Small intestine (tissue), 7 donors: ENCODE measurements around the gene CDH13. TPM values are rescaled to one million over a fixed set of nuclear protein-coding genes. Genes with fewer than 3 reads are reported as not detected.

Source experiments
- DNase-seq, 2 donors: peaks; one replicate each; pipeline versions ENCODE4 v3.0.0 to v3.0.0-alpha.2; 2013
- FAIRE-seq: peaks from 2 replicates; lab custom pipeline; 2012; peaks lifted over from hg19 to GRCh38; lab: Jason Lieb, UNC
- H3K27ac ChIP-seq, 3 donors: one replicate each; pipeline ENCODE4 v1.5.1; 2013; ENCODE audit warnings: low read length in 2 of 3, mild to moderate bottlenecking in 2 of 3, control low read depth in 1 of 3, inconsistent platforms in 1 of 3, low read depth in 1 of 3, moderate library complexity in 1 of 3
- H3K27me3 ChIP-seq, 3 donors: one replicate each; pipeline ENCODE4 v1.6.1; 2013; ENCODE audit warnings: low read length in 3 of 3, inconsistent platforms in 1 of 3; ENCODE audit not compliant: control insufficient read depth in 3 of 3, insufficient read depth in 3 of 3
- H3K36me3 ChIP-seq, 3 donors: one replicate each; pipeline ENCODE4 v1.6.1; 2013; ENCODE audit warnings: low read length in 3 of 3, inconsistent platforms in 1 of 3, low read depth in 1 of 3, mild to moderate bottlenecking in 1 of 3, moderate library complexity in 1 of 3; ENCODE audit not compliant: control insufficient read depth in 3 of 3, insufficient read depth in 2 of 3
- H3K4me1 ChIP-seq, 3 donors: one replicate each; pipeline ENCODE4 v1.6.1; 2013; ENCODE audit warnings: low read length in 2 of 3, inconsistent platforms in 1 of 3, low read depth in 1 of 3, mild to moderate bottlenecking in 1 of 3, moderate library complexity in 1 of 3; ENCODE audit not compliant: control insufficient read depth in 3 of 3, insufficient read depth in 2 of 3
- H3K4me3 ChIP-seq, 3 donors: one replicate each; pipeline ENCODE4 v1.5.1; 2013; ENCODE audit warnings: low read length in 3 of 3, control low read depth in 1 of 3, inconsistent platforms in 1 of 3, low read depth in 1 of 3, mild to moderate bottlenecking in 1 of 3, moderate library complexity in 1 of 3
- H3K9me3 ChIP-seq, 2 donors: one replicate each; pipeline ENCODE4 v1.6.1; 2013; ENCODE audit warnings: low read depth in 1 of 2, low read length in 1 of 2; ENCODE audit not compliant: control insufficient read depth in 2 of 2, insufficient read depth in 1 of 2
- WGBS, 3 donors: extraction: QIAGEN DNeasy Blood & Tissue Kit; methylation state at CpG; one replicate each; pipeline ENCODE4 v1.1.7; 2013; 5-methylcytosine and 5-hydroxymethylcytosine counted together
- polyA plus RNA-seq, 4 donors: library from polyadenylated mRNA; stranded (reverse) in 3 of 4; unstranded in 1 of 4; fragments of 200-250 nt in 3 of 4; fragments of 120-200 nt in 1 of 4; gene quantifications; one replicate each; pipeline versions ENCODE4 v1.2.1 to v1.2.3, GENCODE V29; 2013
- donor health status: healthy with polysubstance abuse.
- donor health status: control.
- donor health status: control.
- donor health status: Bipolar disorder and iron deficiency.
- donor health status: healthy.

CDH13 gene
- polyA plus RNA-seq, 4 donors, result 0.27 to 15.0 (median 2.9) TPM; not detected in 1

GRCh38 chr16:83818276-83818675 is 1191.5 kb downstream of the CDH13 start:
- H3K27me3 ChIP-seq, result peaks cover 0 to 3% (median 0%) of the 10 kb centered on the region in 3 donors
- H3K4me1 ChIP-seq, result peaks cover 0 to 5% (median 0%) of the 10 kb centered on the region in 3 donors
- FAIRE-seq (no peak), DNase-seq (no peak)
- H3K4me3 ChIP-seq, result no peak overlapping the region
- WGBS, 3 donors, result 78 to 83% (median 79%) methylated on average over 5 of the region's 5 CpGs
- H3K27ac ChIP-seq, result no peak overlapping the region
- no peaks in the 10 kb centered on the region for H3K36me3 ChIP-seq
- H3K9me3 ChIP-seq, result no peaks in the 10 kb centered on the region

- Histone ChIP-seq H3K4me1 (no peaks in the 10 kb centered on the region), H3K9me3 (no peaks in the 10 kb centered on the region), H3K27me3 (peaks cover 0 to 5% (median 0%) of the 10 kb centered on the region in 3 donors), H3K36me3 (no peaks in the 10 kb centered on the region), H3K27ac (no peak overlapping the region), H3K4me3 (no peak overlapping the region)
- FAIRE-seq (no peak), DNase-seq (no peak)
- 56 to 74% (median 72%) methylated on average over 8 of the region's 8 CpGs for WGBS, 3 donors
Observed at GRCh38 chr16:83819361-83819760, 1192.6 kb downstream of the CDH13 start.

- FAIRE-seq (no peak), DNase-seq (peak; percentile 81 to 87)
- H3K36me3 ChIP-seq, result no peaks in the 10 kb centered on the region
- H3K27ac ChIP-seq, result peak overlapping the region in 1 of 3 donors; percentile 19
- H3K4me3 ChIP-seq, result no peak overlapping the region
- no peaks in the 10 kb centered on the region for H3K9me3 ChIP-seq
- no peaks in the 10 kb centered on the region for H3K4me1 ChIP-seq
- 27 to 42% (median 36%) methylated on average over 21 of the region's 21 CpGs for WGBS, 3 donors
- H3K27me3 ChIP-seq, result peaks cover 0 to 10% (median 0%) of the 10 kb centered on the region in 3 donors
Observed at GRCh38 chr16:83826146-83826913, 1199.6 kb downstream of the CDH13 start.

- DNase-seq (no peak), FAIRE-seq (no peak)
- Histone ChIP-seq H3K4me3 (no peak overlapping the region), H3K27me3 (peaks cover 0 to 2% (median 0%) of the 10 kb centered on the region in 3 donors), H3K9me3 (peaks cover 0 to 6% of the 10 kb centered on the region in 2 donors), H3K36me3 (no peaks in the 10 kb centered on the region), H3K27ac (no peak overlapping the region), H3K4me1 (no peaks in the 10 kb centered on the region)
- WGBS, 3 donors, result 88 to 90% (median 89%) methylated on average over 33 of the region's 33 CpGs
Observed at GRCh38 chr16:83830091-83830768, 1203.5 kb downstream of the CDH13 start.

DNA sequence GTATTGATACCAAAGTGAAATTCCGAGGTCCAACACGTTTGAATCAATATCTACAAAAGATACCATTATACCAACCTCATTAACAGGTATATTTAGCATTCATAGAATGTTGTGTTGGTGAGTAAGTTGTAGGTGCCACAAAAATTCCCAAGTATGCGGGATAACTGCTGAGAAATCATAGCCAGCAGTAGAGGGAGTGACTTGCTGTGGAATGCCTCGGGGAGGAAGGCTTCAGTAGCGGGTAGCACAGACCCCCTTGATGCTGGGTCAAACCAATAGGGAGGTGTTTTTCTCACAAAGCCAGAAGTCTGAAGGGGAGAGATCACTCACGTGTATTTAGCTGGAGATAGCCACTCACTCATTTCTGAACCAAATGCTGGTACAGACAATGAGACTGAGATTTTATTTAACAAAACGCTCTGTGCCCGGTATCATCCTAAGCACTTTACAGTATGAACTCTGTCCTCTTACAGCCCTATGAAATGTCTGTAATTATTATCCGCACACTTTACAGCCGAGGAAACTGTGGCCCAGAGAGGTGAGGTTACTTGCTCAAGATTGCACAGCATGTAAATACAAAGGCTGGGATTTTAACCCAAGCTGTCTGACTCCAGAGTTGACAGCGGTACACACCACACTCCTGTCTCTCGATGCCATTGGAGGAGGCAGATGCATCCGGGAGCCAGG is 1204.1 kb downstream of the CDH13 start:
- Histone ChIP-seq H3K9me3 (peaks cover 0 to 6% of the 10 kb centered on the region in 2 donors), H3K4me3 (no peak overlapping the region), H3K4me1 (no peaks in the 10 kb centered on the region), H3K27ac (no peak overlapping the region), H3K27me3 (peaks cover 0 to 2% (median 0%) of the 10 kb centered on the region in 3 donors), H3K36me3 (no peaks in the 10 kb centered on the region)
- DNase-seq (no peak), FAIRE-seq (no peak)
- 59 to 75% (median 65%) methylated on average over 13 of the region's 13 CpGs for WGBS, 3 donors

DNA sequence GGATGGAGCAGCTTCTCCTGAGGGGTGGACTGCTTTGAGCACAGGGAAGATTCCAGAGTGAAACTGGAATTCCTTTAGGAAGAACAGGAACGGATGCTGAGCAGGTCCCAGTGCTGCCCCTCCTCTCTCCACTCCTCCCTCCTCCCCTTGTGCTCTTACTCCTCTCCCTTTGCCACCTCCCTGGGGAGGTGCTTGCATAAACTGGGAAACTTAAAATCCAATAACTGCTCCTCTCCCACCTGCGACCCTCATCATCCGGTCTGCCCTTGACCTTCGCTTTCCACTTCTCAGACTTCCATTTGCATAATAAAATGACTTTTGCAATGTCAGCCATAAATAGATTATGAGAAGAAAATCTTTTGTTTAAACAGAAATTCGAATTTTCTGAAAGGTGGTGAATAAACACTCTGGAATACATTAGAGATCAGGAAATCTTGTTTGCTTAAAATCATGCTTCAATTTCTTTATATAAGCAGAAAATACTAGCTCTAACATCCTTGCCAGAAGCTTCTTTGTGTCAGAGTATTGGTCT is 1204.8 kb downstream of the CDH13 start:
- FAIRE-seq (no peak), DNase-seq (no peak)
- no peaks in the 10 kb centered on the region for H3K36me3 ChIP-seq
- H3K4me3 ChIP-seq, result no peak overlapping the region
- peaks cover 0 to 4% (median 0%) of the 10 kb centered on the region in 3 donors for H3K4me1 ChIP-seq
- peaks cover 0 to 2% (median 0%) of the 10 kb centered on the region in 3 donors for H3K27me3 ChIP-seq
- WGBS, 3 donors, result 37 to 56% (median 41%) methylated on average over 5 of the region's 5 CpGs
- peaks cover 0 to 6% of the 10 kb centered on the region in 2 donors for H3K9me3 ChIP-seq
- no peak overlapping the region for H3K27ac ChIP-seq

DNA sequence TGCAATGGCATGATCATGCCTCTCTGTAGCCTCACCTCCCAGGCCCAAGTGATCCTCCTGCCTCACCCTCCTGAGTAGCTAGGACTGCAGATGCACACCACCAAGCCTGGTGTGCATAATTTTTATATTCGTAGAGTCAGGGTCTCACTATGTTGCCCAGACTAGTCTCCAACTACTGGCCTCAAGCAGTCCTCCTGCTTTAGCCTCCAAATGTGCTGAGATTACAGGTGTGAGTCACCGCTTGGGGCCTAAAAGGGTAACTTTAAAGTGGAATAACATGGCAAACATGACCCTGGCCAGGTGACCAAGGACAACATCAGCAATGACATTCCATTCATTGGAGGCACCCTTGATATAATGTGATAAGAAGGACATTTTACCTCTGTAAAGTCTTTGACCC is 1207.2 kb downstream of the CDH13 start:
- H3K27me3 ChIP-seq, result peaks cover 0 to 5% (median 0%) of the 10 kb centered on the region in 3 donors
- H3K4me3 ChIP-seq, result no peak overlapping the region
- DNase-seq, result no peak
- FAIRE-seq, result no peak
- H3K4me1 ChIP-seq, result peaks cover 0 to 4% (median 0%) of the 10 kb centered on the region in 3 donors
- 86 to 96% (median 92%) methylated on average over 2 of the region's 2 CpGs for WGBS, 3 donors
- peaks cover 0 to 6% of the 10 kb centered on the region in 2 donors for H3K9me3 ChIP-seq
- H3K27ac ChIP-seq, result no peak overlapping the region
- no peaks in the 10 kb centered on the region for H3K36me3 ChIP-seq
